Measurements from ENCODE around the gene GABBR2.

- TF ChIP-seq EP300 (IDR thresholded peaks at IDR 0.05; ENCODE audit: borderline replicate concordance) (no peak), EGR1 (IDR thresholded peaks at IDR 0.05) (no peak), CREB1 (IDR thresholded peaks at IDR 0.05; ENCODE audit: low read depth) (no peak), USF1 (IDR thresholded peaks at IDR 0.05) (peak; percentile 62), TAF1 (IDR thresholded peaks at IDR 0.05; ENCODE audit: low read depth) (no peak), MAX (IDR thresholded peaks at IDR 0.05) (no peak)
These were observed 397.2 kb downstream of the GABBR2 start for GRCh38 chr9:98311541-98311940.
